Uterus (tissue), 2 donors: ENCODE data around the gene ACACB.

Experiments
- CTCF ChIP-seq, 4 experiments: fragments of 200-600 bp in 2 of 4; fragments of 450-650 bp in 2 of 4; sonication (generic) in 2 of 4; IDR thresholded peaks; one replicate each; pipeline ENCODE4 v1.5.1; 2016 to 2019; ENCODE audit warnings: antibody characterized with exemption in 4 of 4, mild to moderate bottlenecking in 2 of 4, moderate library complexity in 1 of 4
- POLR2A ChIP-seq, 2 donors: fragments of 450-650 bp; IDR thresholded peaks; one replicate each; pipeline ENCODE4 v1.6.1; 2016; ENCODE audit warnings: antibody characterized with exemption in 2 of 2, mild to moderate bottlenecking in 1 of 2, moderate library complexity in 1 of 2

- TF ChIP-seq CTCF (IDR thresholded peaks at IDR 0.05) (no peak), POLR2A (IDR thresholded peaks at IDR 0.05) (no peak)
Measured at GRCh38 chr12:109296431-109296830, 180.0 kb downstream of the ACACB start.
